IPS-NIHi7 (cell line): ENCODE data around the gene NANOS2.
A peak's percentile ranks its signal among the peaks of the same experiment; 100 is the strongest.

Experiments
- DNase-seq: peaks from one replicate; pipeline ENCODE4 v3.0.0; 2012; ENCODE audit warnings: mixed read lengths; ENCODE audit errors: extremely low spot score

Gene NANOS2

GRCh38 chr19:45929247-45929646, 14.7 kb upstream of the NANOS2 start:
- no peak for DNase-seq

DNA sequence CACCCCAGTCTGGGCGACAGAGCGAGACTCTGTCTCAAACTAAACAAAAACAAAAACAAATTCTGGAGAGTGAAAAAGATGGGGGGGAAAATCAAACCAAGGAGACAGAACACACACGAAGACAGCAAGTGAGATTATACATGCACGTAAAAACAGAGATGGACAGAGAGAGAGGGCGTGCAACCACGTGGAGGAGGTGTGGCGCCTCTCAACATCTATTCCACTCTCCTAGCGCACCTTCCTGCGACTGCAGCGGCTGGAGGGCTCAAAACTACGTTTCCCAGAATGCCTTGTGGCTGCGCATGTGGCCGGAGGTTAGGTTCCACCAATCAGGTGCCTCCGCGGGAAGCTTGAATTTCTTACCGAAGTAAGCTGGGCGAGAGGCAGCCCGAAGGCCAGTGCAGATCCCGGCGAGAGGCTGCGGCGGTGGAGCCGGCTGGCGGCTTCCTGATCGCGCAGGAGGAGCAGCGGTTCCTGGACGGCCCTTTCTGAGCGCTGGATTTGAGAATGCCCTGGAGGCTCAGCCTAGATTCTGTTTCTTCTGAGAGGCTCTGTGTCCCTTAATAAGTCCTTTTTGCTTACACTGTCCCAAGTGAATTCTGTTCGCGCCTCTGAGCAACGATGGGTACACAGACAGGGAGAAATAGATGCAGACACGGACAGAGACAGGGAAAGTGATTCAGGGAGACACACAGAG, 13.1 kb upstream of the NANOS2 start:
- peak; percentile 98 for DNase-seq

- DNase-seq = no peak
These were observed 10.4 kb upstream of the NANOS2 start for GRCh38 chr19:45924891-45925447.

DNA sequence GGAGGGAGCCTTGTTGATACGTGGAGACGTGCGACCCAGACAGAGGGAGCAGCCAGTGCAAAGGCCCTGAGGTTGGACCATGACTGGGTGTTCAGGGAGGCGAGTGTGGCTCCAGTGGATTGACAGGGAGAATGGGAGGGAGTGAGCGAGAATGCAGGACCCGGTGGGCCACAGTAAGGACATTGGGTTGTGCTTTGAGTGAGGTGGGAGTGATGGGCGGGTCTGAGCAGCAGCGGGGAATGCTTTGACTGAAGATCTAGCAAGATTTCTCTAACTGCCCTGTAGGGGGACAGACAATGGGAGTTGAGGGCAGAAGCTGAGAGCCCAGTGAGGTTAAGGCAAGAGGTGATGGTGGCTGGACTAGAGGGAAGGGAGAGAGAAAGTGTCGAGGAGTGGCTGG, 7.7 kb upstream of the NANOS2 start:
- peak; percentile 75 for DNase-seq

DNA sequence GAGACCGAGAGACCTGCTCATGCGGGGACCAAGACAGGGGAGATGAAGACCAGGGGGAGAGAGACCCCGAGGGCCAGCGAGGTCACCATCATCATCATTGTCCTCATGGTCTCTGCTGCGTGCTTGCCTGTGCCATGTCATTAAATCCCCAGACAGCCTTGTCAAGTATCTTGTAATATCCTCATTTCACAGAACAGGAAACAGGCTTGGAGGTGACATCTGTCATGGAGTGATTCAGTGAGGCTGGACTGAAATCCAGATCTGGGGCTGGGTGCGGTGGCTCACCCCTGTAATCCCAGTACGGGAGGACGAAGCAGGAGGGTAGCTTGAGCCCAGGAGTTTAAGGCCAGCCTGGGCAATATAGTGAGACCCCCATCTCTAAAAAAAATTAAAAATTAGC, 5.9 kb upstream of the NANOS2 start:
- DNase-seq = no peak

DNA sequence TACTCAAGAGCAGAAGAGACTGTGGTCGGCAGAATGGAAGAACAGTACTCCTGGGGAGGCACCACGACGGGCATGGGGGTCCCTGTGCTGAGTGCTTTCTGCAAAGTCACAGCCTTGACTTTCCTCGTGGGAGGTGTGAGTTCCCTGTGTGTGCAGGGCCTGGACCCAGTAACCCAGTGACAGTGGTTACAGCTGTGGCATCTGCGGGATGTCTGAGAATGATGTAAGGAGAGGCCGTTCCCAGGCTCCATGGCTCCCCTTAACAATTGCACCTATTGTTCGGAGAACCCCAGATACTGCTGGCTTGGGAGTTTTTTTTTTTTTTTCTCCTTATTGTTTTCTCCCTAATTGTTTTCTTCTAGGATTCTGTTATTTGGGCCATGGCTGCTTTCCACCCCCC, 5.1 kb upstream of the NANOS2 start:
- no peak for DNase-seq

DNA sequence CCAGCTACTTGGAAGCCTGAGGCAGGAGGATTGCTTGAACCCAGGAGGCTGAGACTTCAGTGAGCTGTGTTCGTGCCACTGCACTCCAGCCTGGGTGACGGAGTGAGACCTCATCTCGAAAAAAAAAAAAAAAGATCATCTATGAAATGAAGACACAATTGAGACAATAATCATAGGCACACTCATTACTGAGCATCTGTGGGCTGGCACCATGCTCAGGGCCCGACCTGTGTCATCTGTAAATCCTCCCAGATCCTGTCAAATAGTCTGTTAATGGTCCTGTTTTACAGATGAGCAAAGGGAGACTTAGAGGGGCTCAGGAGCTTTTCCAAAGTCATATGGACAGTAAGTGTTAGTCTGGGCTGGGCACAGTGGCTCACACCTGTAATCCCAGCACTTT, 4.1 kb upstream of the NANOS2 start:
- DNase-seq = no peak

DNA sequence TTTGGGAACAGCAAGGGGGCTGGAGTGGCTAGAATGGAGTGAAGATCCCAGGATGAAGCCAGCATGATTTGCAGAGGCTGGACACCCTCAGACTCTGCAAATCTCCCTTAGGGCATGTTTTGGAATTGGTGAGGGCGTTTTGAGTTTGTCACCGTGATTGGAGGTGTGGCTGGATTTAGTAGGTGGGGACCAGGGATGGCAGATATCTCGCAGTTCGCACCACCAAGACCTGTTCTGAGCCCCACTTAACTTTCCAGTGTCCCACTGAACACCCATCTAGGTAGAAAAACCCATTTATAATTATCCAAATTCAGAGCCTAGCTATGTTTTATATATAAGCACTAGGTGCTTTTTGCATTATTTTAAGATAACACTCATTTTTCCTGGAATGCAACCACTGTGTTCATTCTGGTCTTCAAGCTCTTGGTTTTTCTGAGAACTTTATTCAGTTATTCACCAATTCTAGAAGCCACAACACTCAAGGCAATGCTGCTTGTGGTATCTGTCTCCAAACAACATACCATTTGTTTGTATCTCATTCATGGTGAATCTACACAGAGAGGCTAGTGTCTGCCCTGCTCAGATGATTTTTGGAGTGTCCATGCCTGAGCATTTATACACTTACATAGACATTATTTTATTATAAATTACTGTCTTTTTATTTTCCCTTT, 3.0 kb upstream of the NANOS2 start:
- no peak for DNase-seq

GRCh38 chr19:45911291-45911690, 3.3 kb downstream of the NANOS2 start:
- no peak for DNase-seq

GRCh38 chr19:45908956-45909355, 5.6 kb downstream of the NANOS2 start:
- DNase-seq = no peak

DNA sequence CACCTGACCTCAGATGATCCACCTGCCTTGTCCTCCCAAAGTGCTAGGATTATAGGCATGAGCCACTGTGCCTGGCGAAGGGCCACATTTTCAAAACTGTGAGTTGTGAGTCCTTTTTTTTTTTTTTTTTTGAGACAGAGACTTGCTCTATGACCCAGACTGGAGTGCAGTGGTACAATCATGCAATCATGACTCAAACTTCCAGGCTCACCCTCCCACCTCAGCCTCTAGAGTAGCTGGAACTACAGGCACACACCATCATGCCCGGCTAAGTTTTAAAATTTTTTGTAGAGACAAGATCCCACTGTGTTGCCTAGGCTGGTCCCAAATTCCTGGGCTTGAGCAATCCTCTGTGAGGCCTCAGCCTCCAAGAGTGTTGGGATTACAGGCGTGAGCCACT, 8.4 kb downstream of the NANOS2 start:
- no peak for DNase-seq

DNA sequence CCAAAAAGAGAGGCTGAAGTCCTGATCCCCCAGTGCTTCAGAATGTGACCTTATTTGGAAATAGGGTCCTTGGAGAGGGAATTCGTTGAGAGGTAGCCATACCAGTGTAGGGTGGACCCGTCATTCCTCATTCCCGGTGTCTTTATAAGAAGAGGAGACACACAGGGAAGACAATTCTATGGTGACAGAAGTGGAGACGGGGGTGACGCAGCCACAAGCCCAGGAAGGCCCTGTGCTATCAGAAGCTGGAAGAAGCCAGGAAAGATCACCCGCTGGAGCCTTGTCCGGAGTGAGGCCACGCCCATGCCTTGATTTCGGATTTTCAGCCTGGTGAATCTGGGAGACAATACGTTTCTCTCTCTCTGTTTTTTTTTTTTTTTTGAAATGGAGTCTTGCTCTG, 9.6 kb downstream of the NANOS2 start:
- DNase-seq = no peak

GRCh38 chr19:45902651-45903625, 11.6 kb downstream of the NANOS2 start:
- DNase-seq = peak; percentile 100

DNA sequence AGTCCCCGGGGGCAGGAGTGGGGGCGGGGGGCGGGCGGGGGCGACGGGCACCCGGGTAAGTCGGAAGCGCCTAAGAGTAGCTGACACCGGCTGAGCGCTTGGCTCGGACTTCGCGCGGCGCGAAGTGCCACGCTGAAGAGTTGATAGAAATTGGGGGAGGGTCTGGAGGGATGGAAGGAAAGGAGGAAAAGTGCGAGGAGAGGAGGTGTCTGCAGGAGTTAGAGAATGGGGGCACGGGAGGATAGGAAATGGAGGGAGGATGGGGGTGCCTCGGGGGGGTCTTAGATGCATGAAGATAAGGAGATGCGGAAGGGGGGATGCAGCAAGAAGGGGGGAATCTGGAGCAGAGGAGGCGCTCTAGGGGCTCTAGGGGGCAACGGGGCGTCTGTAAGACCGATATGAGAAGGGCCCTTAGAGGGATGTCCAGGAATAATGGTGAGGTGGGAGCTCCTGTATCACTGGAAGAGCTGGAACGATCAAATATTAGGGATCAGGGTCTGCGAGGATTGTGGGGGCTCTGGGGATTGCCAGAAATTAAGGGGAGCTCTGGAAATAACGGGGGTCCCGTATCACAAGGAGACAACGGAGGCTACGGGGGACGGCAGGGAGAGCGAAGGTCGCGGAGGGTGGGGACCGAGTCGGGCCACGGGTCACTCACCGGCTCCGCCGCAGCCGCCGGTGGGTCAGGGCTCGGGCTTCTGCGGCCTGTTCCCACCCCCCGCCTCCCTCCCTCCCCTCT, 12.5 kb downstream of the NANOS2 start, which contains the start of gene MYPOP:
Gene MYPOP, minus strand, starts transcription at position 702 of the 739 bp plus-strand sequence. CDS start 840 bp downstream, outside the sequence.
- no peak for DNase-seq

DNA sequence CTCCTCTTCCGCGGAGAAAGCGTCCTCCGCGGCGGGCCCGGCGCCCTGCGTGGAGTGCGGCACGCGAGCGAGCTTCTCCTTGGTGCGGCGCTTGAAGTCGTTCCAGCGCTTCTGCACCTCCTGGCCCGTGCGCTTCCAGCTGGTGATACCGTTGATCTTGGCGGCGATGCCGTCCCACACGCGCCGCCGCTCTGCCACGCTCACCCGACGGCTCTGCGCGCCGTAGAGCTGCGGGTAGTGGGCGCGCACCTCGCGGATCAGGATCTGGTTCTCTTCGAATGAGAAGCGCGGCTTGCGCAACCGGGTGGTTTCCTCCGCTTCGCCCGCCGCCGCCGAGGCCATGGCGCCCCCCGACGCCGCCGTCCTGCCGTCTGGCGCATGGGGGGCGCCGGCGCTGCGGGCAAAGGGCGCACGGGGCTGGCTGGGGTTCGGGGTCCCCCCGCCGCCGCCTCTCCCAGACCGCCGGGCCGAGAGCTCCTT, 13.1 kb downstream of the NANOS2 start:
- no peak for DNase-seq

DNA sequence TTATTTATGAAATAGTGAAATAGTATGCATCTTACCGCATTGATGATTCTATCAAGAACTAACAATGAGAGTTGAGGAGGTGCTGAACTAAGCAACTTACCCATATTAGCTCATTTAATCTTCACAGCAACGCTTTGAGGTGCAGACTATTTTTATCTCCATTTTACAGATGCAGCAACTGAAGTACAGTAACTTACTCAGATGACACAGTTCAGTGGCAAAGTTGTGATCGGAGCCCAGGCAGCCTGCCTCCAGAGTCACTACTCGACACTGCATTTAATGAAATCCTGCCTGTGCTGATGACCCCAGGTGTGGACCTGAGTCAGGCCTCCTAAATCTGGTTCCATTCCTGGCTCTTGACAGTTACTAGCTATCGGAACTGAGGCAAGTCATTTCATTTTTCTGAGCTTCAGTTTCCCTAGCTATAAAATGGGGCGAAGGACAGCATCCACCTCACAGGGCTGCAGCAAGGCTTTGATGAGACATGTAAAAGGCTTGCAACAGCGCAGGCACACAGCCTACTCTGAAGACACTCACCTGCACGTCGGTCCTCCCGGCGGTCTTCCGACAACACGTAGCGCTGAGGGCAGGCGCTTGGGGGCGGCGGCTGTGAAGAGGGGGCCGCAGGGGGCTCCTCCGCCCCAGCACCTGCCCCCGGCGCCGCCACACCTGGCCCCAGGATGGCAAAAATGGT, 13.7 kb downstream of the NANOS2 start:
- no peak for DNase-seq

- DNase-seq = no peak
These were observed 14.5 kb downstream of the NANOS2 start for GRCh38 chr19:45899919-45900589.

GRCh38 chr19:45899253-45899652, 15.3 kb downstream of the NANOS2 start:
- DNase-seq = no peak

DNA sequence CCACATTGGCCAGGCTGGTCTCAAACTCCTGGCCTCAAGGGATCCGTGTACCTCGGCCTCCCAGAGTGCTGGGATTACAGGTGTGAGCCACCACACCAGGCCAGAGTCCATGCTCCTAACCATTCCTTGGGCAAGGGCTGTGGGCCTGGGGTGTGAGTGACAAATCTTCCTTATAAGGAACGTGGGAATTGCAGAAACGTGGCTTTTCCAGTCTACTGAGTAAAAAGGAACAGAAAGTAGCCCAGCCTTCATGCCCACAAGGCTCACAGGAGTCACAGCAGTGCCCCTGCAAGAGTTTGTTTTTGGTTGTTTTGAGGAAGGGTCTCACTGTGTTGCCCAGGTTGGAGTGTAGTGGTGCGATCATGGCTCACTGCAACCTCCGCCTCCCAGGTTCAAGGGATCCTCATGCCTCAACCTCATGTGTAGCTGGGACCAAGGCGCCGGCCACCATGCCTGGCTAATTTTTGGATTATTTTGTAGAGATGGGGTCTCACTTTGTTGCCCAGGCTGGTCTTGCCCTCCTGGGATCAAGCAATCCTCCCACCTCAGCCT, 17.2 kb downstream of the NANOS2 start:
- no peak for DNase-seq
